ENCODE results near the gene KCNH2.

DNA sequence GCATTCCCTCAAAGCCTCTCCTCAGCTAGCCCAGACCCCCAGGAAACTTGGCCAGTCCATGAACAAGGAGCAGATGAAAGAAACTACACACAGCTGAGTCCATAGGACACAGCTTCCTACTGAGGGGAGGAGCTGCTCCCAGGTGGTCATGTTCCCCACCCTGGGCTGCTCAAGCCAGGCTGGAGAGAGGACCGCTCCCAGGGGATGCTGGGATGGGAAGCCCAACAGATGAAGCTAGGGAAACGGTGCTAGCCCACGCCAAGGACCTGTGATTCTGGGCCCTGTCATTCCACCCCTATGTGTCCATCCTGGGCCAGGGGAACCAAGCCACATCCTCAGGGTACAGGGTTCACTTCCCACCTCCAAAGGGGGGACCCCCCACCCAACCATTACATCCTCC lies 19.0 kb downstream of the KCNH2 start:
- TF ChIP-seq, protein P1, sequence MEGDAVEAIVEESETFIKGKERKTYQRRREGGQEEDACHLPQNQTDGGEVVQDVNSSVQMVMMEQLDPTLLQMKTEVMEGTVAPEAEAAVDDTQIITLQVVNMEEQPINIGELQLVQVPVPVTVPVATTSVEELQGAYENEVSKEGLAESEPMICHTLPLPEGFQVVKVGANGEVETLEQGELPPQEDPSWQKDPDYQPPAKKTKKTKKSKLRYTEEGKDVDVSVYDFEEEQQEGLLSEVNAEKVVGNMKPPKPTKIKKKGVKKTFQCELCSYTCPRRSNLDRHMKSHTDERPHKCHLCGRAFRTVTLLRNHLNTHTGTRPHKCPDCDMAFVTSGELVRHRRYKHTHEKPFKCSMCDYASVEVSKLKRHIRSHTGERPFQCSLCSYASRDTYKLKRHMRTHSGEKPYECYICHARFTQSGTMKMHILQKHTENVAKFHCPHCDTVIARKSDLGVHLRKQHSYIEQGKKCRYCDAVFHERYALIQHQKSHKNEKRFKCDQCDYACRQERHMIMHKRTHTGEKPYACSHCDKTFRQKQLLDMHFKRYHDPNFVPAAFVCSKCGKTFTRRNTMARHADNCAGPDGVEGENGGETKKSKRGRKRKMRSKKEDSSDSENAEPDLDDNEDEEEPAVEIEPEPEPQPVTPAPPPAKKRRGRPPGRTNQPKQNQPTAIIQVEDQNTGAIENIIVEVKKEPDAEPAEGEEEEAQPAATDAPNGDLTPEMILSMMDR (conservative IDR thresholded peaks at IDR 0.05; ENCODE audit: low read length) = no peak
- TF ChIP-seq EZH2phosphoT487 (IDR thresholded peaks at IDR 0.05; ENCODE audit: borderline replicate concordance, low read depth, low read length) = no peak
